GM12801 (cell line): ENCODE results near the gene GATAD2A.

Experiments
- CTCF ChIP-seq: IDR thresholded peaks from one replicate; pipeline ENCODE4 v1.5.1; 2011; ENCODE audit warnings: control low read depth; ENCODE audit not compliant: insufficient read length; ENCODE audit errors: extremely low read depth

The GATAD2A gene

GRCh38 chr19:19446655-19447437 lies 41.4 kb downstream of the GATAD2A start:
- no peak for TF ChIP-seq CTCF

GRCh38 chr19:19447536-19448237 lies 42.2 kb downstream of the GATAD2A start:
- TF ChIP-seq CTCF = no peak

- no peak for TF ChIP-seq CTCF
Measured at GRCh38 chr19:19448238-19448544, 42.7 kb downstream of the GATAD2A start.

GRCh38 chr19:19451429-19452242 lies 46.2 kb downstream of the GATAD2A start:
- no peak for TF ChIP-seq CTCF

GRCh38 chr19:19452243-19453124 lies 47.0 kb downstream of the GATAD2A start:
- TF ChIP-seq CTCF = no peak

- TF ChIP-seq CTCF = no peak
Measured at GRCh38 chr19:19453125-19453454, 47.6 kb downstream of the GATAD2A start.
